K562 (cell line): ENCODE data around the gene USP49. TPM values are rescaled to one million over a fixed set of nuclear protein-coding genes. Genes with fewer than 3 reads are reported as not detected.
A peak's percentile ranks its signal among the peaks of the same experiment; 100 is the strongest.

Experiments used
- BMI1 ChIP-seq: fragments of 150-350 bp; IDR thresholded peaks from 2 replicates; pipeline ENCODE4 v1.6.1; 2014; ENCODE audit warnings: low read length
- CBX2 ChIP-seq: fragments of 200-600 bp; sonication (generic); IDR thresholded peaks from one replicate; pipeline ENCODE4 v1.6.1; 2012; ENCODE audit warnings: mild to moderate bottlenecking, low read length, inconsistent platforms; ENCODE audit not compliant: insufficient read depth, poor library complexity, severe bottlenecking
- CBX8 ChIP-seq: fragments of 200-600 bp; sonication (generic); IDR thresholded peaks from 2 replicates; pipeline ENCODE4 v1.6.1; 2012; ENCODE audit warnings: borderline replicate concordance, mixed run types, low read depth, mild to moderate bottlenecking, moderate library complexity, mixed read lengths, low read length, control low read depth, inconsistent platforms; ENCODE audit not compliant: poor library complexity, severe bottlenecking; ENCODE audit errors: extremely low read depth
- CHD2 ChIP-seq: IDR thresholded peaks from 2 replicates; pipeline ENCODE4 v1.6.1; 2011; ENCODE audit warnings: low read depth, low read length
- ELF4 ChIP-seq: fragments of 450-650 bp; formaldehyde crosslinking; IDR thresholded peaks from 2 replicates; pipeline ENCODE4 v1.4.0; 2022; ENCODE audit warnings: missing genetic modification characterization
- EP400 ChIP-seq: fragments of 450-650 bp; IDR thresholded peaks from 2 replicates; pipeline ENCODE4 v1.6.1; 2017; ENCODE audit warnings: antibody characterized with exemption, mild to moderate bottlenecking, moderate library complexity
- FUS ChIP-seq: fragments of 200-400 bp; formaldehyde crosslinking; optimal IDR thresholded peaks from 2 replicates; pipeline ENCODE3; 2017; ENCODE audit warnings: low read depth, low read length
- IRF1 ChIP-seq: sonication (generic); formaldehyde crosslinking; IDR thresholded peaks from 2 replicates; pipeline ENCODE4 v1.8.0; 2022; ENCODE audit warnings: missing genetic modification reagents, mild to moderate bottlenecking, borderline replicate concordance
- MIER1 ChIP-seq: fragments of 450-650 bp; IDR thresholded peaks from 2 replicates; pipeline ENCODE4 v1.6.1; 2016; ENCODE audit warnings: antibody characterized with exemption, mild to moderate bottlenecking, low read depth
- MTA2 ChIP-seq: fragments of 450-650 bp; IDR thresholded peaks from 2 replicates; pipeline ENCODE4 v1.6.1; 2016; ENCODE audit warnings: low read depth
- MTF1 ChIP-seq: fragments of 250-450 bp; sonication (Bioruptor Pico); IDR thresholded peaks from 2 replicates; pipeline ENCODE4 v1.9.0; 2021; ENCODE audit warnings: moderate library complexity, mild to moderate bottlenecking, inconsistent platforms, borderline replicate concordance
- NFE2 ChIP-seq: IDR thresholded peaks from 2 replicates; pipeline ENCODE4 v1.6.1; 2014; ENCODE audit warnings: antibody characterized with exemption, low read depth
- NFXL1 ChIP-seq: fragments of 450-650 bp; formaldehyde crosslinking; IDR thresholded peaks from 2 replicates; pipeline ENCODE4 v1.4.0; 2021; ENCODE audit warnings: mild to moderate bottlenecking
- PHTF2 ChIP-seq: fragments of 250-450 bp; sonication (Bioruptor Pico); IDR thresholded peaks from 2 replicates; pipeline ENCODE4 v1.5.0; 2021; ENCODE audit warnings: mild to moderate bottlenecking
- POLR2A ChIP-seq: fragments of 450-650 bp; conservative IDR thresholded peaks from 2 replicates; pipeline ENCODE4 v1.6.1; 2016
- PREB ChIP-seq: sonication (generic); formaldehyde crosslinking; IDR thresholded peaks from 2 replicates; pipeline ENCODE4 v1.8.1; 2023; ENCODE audit warnings: mild to moderate bottlenecking, missing genetic modification reagents
- SMARCE1 ChIP-seq: fragments of 450-650 bp; IDR thresholded peaks from 2 replicates; pipeline ENCODE4 v1.7.1; 2016; ENCODE audit warnings: mild to moderate bottlenecking
- SMC3 ChIP-seq: conservative IDR thresholded peaks from 2 replicates; pipeline ENCODE4 v1.6.1; 2011; ENCODE audit warnings: low read depth, low read length, improper control_type of control experiment; ENCODE audit not compliant: insufficient read depth
- SNAPC5 ChIP-seq: fragments of 250-450 bp; sonication (Bioruptor Pico); IDR thresholded peaks from 2 replicates; pipeline ENCODE4 v1.8.0; 2021; ENCODE audit warnings: moderate library complexity, mild to moderate bottlenecking, inconsistent platforms
- STAT5B ChIP-seq: fragments of 250-450 bp; sonication (Bioruptor Pico); IDR thresholded peaks from 2 replicates; pipeline ENCODE4 v1.8.0; 2021; ENCODE audit warnings: mild to moderate bottlenecking, inconsistent platforms
- VEZF1 ChIP-seq: fragments of 200-800 bp; sonication (Bioruptor generic); IDR thresholded peaks from 2 replicates; pipeline ENCODE4 v1.6.1; 2017; ENCODE audit warnings: missing genetic modification characterization, missing compliant biosample characterization
- ZBED1 ChIP-seq: IDR thresholded peaks from 2 replicates; pipeline ENCODE4 v1.6.1; 2014
- ZNF263 ChIP-seq: sonication (generic); formaldehyde crosslinking; IDR thresholded peaks from 2 replicates; pipeline ENCODE4 v1.8.0; 2022; ENCODE audit warnings: mild to moderate bottlenecking, missing genetic modification reagents, borderline replicate concordance
- ZNF274 ChIP-seq: IDR thresholded peaks from 2 replicates; pipeline ENCODE4 v1.6.1; 2011; ENCODE audit warnings: low read depth, mild to moderate bottlenecking, low read length, moderate library complexity, borderline replicate concordance
- ZNF280B ChIP-seq: fragments of 250-450 bp; sonication (Bioruptor Pico); IDR thresholded peaks from 2 replicates; pipeline ENCODE4 v1.5.1; 2021; ENCODE audit warnings: mild to moderate bottlenecking
- polyA plus RNA-seq, 8 experiments: library from polyadenylated mRNA; depleted of rRNA in 4 of 8; stranded (reverse) in 5 of 8; unstranded in 3 of 8; fragments of >200 nt; fragmentation: Nextera tagmentation in 2 of 8; fragmentation: Illumina TruSeq in 1 of 8; extraction: Ambion mirVana in 2 of 8; extraction: Trizol in 1 of 8; gene quantifications; 2 replicates each; pipeline versions ENCODE4 v1.2.1 to v1.2.3, GENCODE V29; 2011 to 2014; ENCODE audit warnings: inconsistent platforms in 1 of 8, missing spikeins in 1 of 8
- total RNA-seq, 7 experiments: library from RNA; depleted of rRNA in 6 of 7; stranded (reverse); fragments of >200 nt in 6 of 7; fragmentation: Illumina TruSeq in 2 of 7; extraction: Trizol in 2 of 7; gene quantifications; 2 replicates each; pipeline versions ENCODE4 v1.2.1 to v1.2.3, GENCODE V29; 2011 to 2021; ENCODE audit warnings: low replicate concordance in 1 of 7

USP49 gene
- total and polyA plus RNA-seq, 9 of the 15 experiments (the other 6 are each of a cell fraction or from before 2014, with no cell fraction given) = 1.0 to 9.9 (median 6.5) TPM

GRCh38 chr6:41942067-41942851 is 47.1 kb upstream of the USP49 start (continued):
- no peak for TF ChIP-seq ZNF280B (CRISPR knock-in tag)
- TF ChIP-seq FUS = no peak
- peak; percentile 6; the same call in 1 of the 2 replicates for TF ChIP-seq EP400
- no peak for TF ChIP-seq BMI1
- no peak for TF ChIP-seq NFXL1 (CRISPR knock-in tag)
- TF ChIP-seq ZNF274 = no peak
- no peak for TF ChIP-seq PHTF2
- TF ChIP-seq CBX8 = no peak
- 0 out of 2 replicates have a peak, but pooled peaks have one; percentile 50 for TF ChIP-seq SMARCE1
- no peak for TF ChIP-seq CBX2
- TF ChIP-seq ZBED1 = no peak
- peak; percentile 52; the same call in 1 of the 2 replicates for TF ChIP-seq ELF4
- TF ChIP-seq SNAPC5 (CRISPR knock-in tag) = no peak
- no peak for TF ChIP-seq IRF1
- TF ChIP-seq PREB = no peak
- no peak for TF ChIP-seq STAT5B
- no peak; the same call in 1 of the 2 replicates for TF ChIP-seq NFE2
- TF ChIP-seq ZNF263 (CRISPR knock-in tag) = peak; percentile 46; the same call in 1 of the 2 replicates
- TF ChIP-seq MTA2 = no peak
- TF ChIP-seq CHD2 = no peak
- TF ChIP-seq VEZF1 (CRISPR knock-in tag) = no peak
- TF ChIP-seq POLR2A = peak; percentile 36
- TF ChIP-seq MIER1 = peak; percentile 49
- TF ChIP-seq SMC3 = no peak
- no peak for TF ChIP-seq MTF1 (CRISPR knock-in tag)
